ENCODE data around the gene BABAM2. TPM values are rescaled to one million over a fixed set of nuclear protein-coding genes. Genes with fewer than 3 reads are reported as not detected.

BABAM2 gene
- total RNA-seq, 1 donor from 2014 or later, result 58.9 TPM

GRCh38 chr2:28129955-28130695 lies 239.6 kb downstream of the BABAM2 start:
- Histone ChIP-seq H3K9me3 (replicated peaks) (no peaks in the 10 kb centered on the region), H3K27me3 (ENCODE audit: low read depth) (no peaks in the 10 kb centered on the region), H3K4me1 (peaks cover 14% of the 10 kb centered on the region), H3K27ac (replicated peaks) (no peak overlapping the region), H3K36me3 (no peaks in the 10 kb centered on the region), H3K4me3 (no peak overlapping the region)
- DNase-seq, result no peak
- intact Hi-C loops (cut with micrococcal nuclease), result no loop called here
- no peak for TF ChIP-seq CTCF (IDR thresholded peaks at IDR 0.05; ENCODE audit: borderline replicate concordance)

GRCh38 chr2:28133778-28134177 lies 243.2 kb downstream of the BABAM2 start:
- Histone ChIP-seq H3K27me3 (ENCODE audit: low read depth) (no peaks in the 10 kb centered on the region), H3K4me1 (peaks cover 40% of the 10 kb centered on the region), H3K36me3 (no peaks in the 10 kb centered on the region), H3K27ac (replicated peaks) (no peak overlapping the region), H3K4me3 (no peak overlapping the region), H3K9me3 (replicated peaks) (no peaks in the 10 kb centered on the region)
- intact Hi-C loops (cut with micrococcal nuclease), result no loop called here
- DNase-seq, result no peak
- no peak for TF ChIP-seq CTCF (IDR thresholded peaks at IDR 0.05; ENCODE audit: borderline replicate concordance)

- H3K27me3 ChIP-seq (ENCODE audit: low read depth), result no peaks in the 10 kb centered on the region
- no peaks in the 10 kb centered on the region for H3K9me3 ChIP-seq (replicated peaks)
- TF ChIP-seq CTCF (IDR thresholded peaks at IDR 0.05; ENCODE audit: borderline replicate concordance), result no peak
- DNase-seq, result no peak
- peaks cover 40% of the 10 kb centered on the region for H3K4me1 ChIP-seq
- intact Hi-C loops (cut with micrococcal nuclease), result no loop called here
- H3K36me3 ChIP-seq, result no peaks in the 10 kb centered on the region
- no peak overlapping the region for H3K4me3 ChIP-seq
- H3K27ac ChIP-seq (replicated peaks), result peak overlapping the region; percentile 47
These were observed 243.8 kb downstream of the BABAM2 start for GRCh38 chr2:28134262-28134812.

- Histone ChIP-seq H3K27ac (replicated peaks) (peak overlapping the region; percentile 47), H3K9me3 (replicated peaks) (no peaks in the 10 kb centered on the region), H3K4me1 (peaks cover 40% of the 10 kb centered on the region), H3K36me3 (no peaks in the 10 kb centered on the region), H3K27me3 (ENCODE audit: low read depth) (no peaks in the 10 kb centered on the region), H3K4me3 (no peak overlapping the region)
- DNase-seq, result no peak
- no peak for TF ChIP-seq CTCF (IDR thresholded peaks at IDR 0.05; ENCODE audit: borderline replicate concordance)
- intact Hi-C loops (cut with micrococcal nuclease), result no loop called here
These were observed 244.3 kb downstream of the BABAM2 start for GRCh38 chr2:28134857-28135256.

GRCh38 chr2:28135324-28135723 lies 244.8 kb downstream of the BABAM2 start:
- H3K27me3 ChIP-seq (ENCODE audit: low read depth), result no peaks in the 10 kb centered on the region
- peaks cover 40% of the 10 kb centered on the region for H3K4me1 ChIP-seq
- intact Hi-C loops (cut with micrococcal nuclease), result no loop called here
- H3K4me3 ChIP-seq, result no peak overlapping the region
- H3K27ac ChIP-seq (replicated peaks), result peak overlapping the region; percentile 47
- no peaks in the 10 kb centered on the region for H3K36me3 ChIP-seq
- DNase-seq, result no peak
- TF ChIP-seq CTCF (IDR thresholded peaks at IDR 0.05; ENCODE audit: borderline replicate concordance), result no peak
- no peaks in the 10 kb centered on the region for H3K9me3 ChIP-seq (replicated peaks)

Measured in left ventricle myocardium inferior (tissue), 1 donor.